Karpas-422 (cell line): ENCODE results near the gene HERC4. TPM values are rescaled to one million over a fixed set of nuclear protein-coding genes. Genes with fewer than 3 reads are reported as not detected.

ENCODE experiments used
- DNase-seq: peaks from one replicate; pipeline ENCODE4 v3.0.0-alpha.2; 2015
- H2AFZ ChIP-seq: fragments of 200-600 bp; sonication (generic); 2 replicates; pipeline ENCODE4 v1.6.1; 2014; ENCODE audit warnings: antibody characterized with exemption, low read length, mixed read lengths
- H3K27ac ChIP-seq: fragments of 200-600 bp; sonication (generic); 2 replicates; pipeline ENCODE4 v1.5.1; 2014; ENCODE audit warnings: mild to moderate bottlenecking, low read length, moderate library complexity
- H3K27me3 ChIP-seq: fragments of 200-600 bp; sonication (generic); 2 replicates; pipeline ENCODE4 v1.6.1; 2014; ENCODE audit warnings: low read length, mixed read lengths
- H3K36me3 ChIP-seq: fragments of 200-600 bp; sonication (generic); 2 replicates; pipeline ENCODE4 v1.6.1; 2014; ENCODE audit warnings: low read length, mixed read lengths; ENCODE audit not compliant: insufficient read depth
- H3K4me1 ChIP-seq: fragments of 200-600 bp; sonication (generic); 2 replicates; pipeline ENCODE4 v1.6.1; 2014; ENCODE audit warnings: mild to moderate bottlenecking, low read length, mixed read lengths
- H3K4me2 ChIP-seq: fragments of 200-600 bp; sonication (generic); 2 replicates; pipeline ENCODE4 v1.6.1; 2014; ENCODE audit warnings: low read length, low read depth, mild to moderate bottlenecking; ENCODE audit not compliant: poor library complexity, severe bottlenecking
- H3K4me3 ChIP-seq: fragments of 200-600 bp; sonication (generic); 2 replicates; pipeline ENCODE4 v1.5.1; 2014; ENCODE audit warnings: mild to moderate bottlenecking, antibody characterized with exemption, low read length, mixed read lengths
- H3K79me2 ChIP-seq: fragments of 200-600 bp; sonication (generic); 2 replicates; pipeline ENCODE4 v1.6.1; 2014; ENCODE audit warnings: mild to moderate bottlenecking, low read length, mixed read lengths
- H3K9ac ChIP-seq: fragments of 200-600 bp; sonication (generic); 2 replicates; pipeline ENCODE4 v1.6.0; 2014; ENCODE audit warnings: low read length
- H3K9me2 ChIP-seq: fragments of 200-600 bp; sonication (generic), shearing (Covaris generic); replicated peaks from 2 replicates; pipeline ENCODE4 v1.6.0; 2014; ENCODE audit warnings: mild to moderate bottlenecking, low read length, moderate library complexity; ENCODE audit not compliant: insufficient read depth
- H3K9me3 ChIP-seq: fragments of 300-700, 200-600 bp; sonication (generic); 2 replicates; pipeline ENCODE4 v1.6.1; 2014; ENCODE audit warnings: low read length, mixed read lengths
- H4K20me1 ChIP-seq: fragments of 200-600 bp; sonication (generic); 2 replicates; pipeline ENCODE4 v1.6.1; 2014; ENCODE audit warnings: mild to moderate bottlenecking, antibody characterized with exemption, low read length, low read depth; ENCODE audit not compliant: insufficient read depth
- total RNA-seq: library from RNA; depleted of rRNA; stranded (reverse); fragments of >200 nt; shearing (Covaris generic); gene quantifications from 2 replicates; pipeline ENCODE4 v1.2.3, GENCODE V29; 2014; ENCODE audit warnings: low replicate concordance

Gene HERC4
- total RNA-seq, 1 experiment from 2014 or later, result 99.9 TPM

GRCh38 chr10:67934336-67934735 is 140.7 kb downstream of the HERC4 start:
- H3K79me2 ChIP-seq, result 0 out of 2 replicates have a peak, but pooled peaks cover 4% of the 10 kb centered on the region
- H3K36me3 ChIP-seq, result peaks cover 31% of the 10 kb centered on the region
- H3K4me2 ChIP-seq, result no peak overlapping the region
- no peaks in the 10 kb centered on the region for H3K4me1 ChIP-seq
- no peaks in the 10 kb centered on the region for H4K20me1 ChIP-seq
- H3K9me2 ChIP-seq, result no peaks in the 10 kb centered on the region
- no peaks in the 10 kb centered on the region for H3K9me3 ChIP-seq
- no peak overlapping the region for H3K27ac ChIP-seq
- H3K9ac ChIP-seq, result no peak overlapping the region
- DNase-seq, result no peak
- H3K4me3 ChIP-seq, result no peak overlapping the region
- H2AFZ ChIP-seq, result no peak overlapping the region
- no peaks in the 10 kb centered on the region for H3K27me3 ChIP-seq

GRCh38 chr10:67933199-67933598 is 141.9 kb downstream of the HERC4 start:
- Histone ChIP-seq H3K4me3 (no peak overlapping the region), H3K27me3 (no peaks in the 10 kb centered on the region), H3K4me2 (no peak overlapping the region), H4K20me1 (no peaks in the 10 kb centered on the region), H3K9me3 (no peaks in the 10 kb centered on the region), H3K27ac (no peak overlapping the region), H3K9me2 (no peaks in the 10 kb centered on the region), H3K9ac (no peak overlapping the region), H3K79me2 (0 out of 2 replicates have a peak, but pooled peaks cover 4% of the 10 kb centered on the region), H2AFZ (no peak overlapping the region), H3K36me3 (peaks cover 28% of the 10 kb centered on the region; the same call in 1 of the 2 replicates), H3K4me1 (no peaks in the 10 kb centered on the region)
- DNase-seq, result no peak

DNA sequence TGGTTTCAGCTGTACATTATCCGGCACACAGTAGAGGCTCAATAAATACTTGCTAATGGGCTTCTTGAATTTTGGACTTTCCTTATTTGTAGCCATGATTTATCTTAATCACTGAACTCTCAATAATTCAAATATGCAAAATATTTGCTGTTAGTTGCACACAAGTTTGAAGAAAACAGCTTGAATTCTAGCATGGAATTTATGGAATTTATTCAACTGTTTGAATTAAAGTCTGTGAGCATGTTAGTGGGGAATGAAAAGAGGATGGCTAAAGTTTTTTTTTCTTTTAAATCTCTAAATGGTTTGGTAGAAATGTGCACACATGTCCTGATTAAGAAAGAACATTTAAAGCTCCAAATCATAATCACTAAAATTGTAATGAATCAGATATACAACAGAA is 148.1 kb downstream of the HERC4 start:
- Histone ChIP-seq H3K4me2 (no peak overlapping the region), H3K36me3 (peaks cover 35% of the 10 kb centered on the region), H3K9me2 (no peaks in the 10 kb centered on the region), H3K4me1 (no peaks in the 10 kb centered on the region), H4K20me1 (no peaks in the 10 kb centered on the region), H3K27ac (no peak overlapping the region), H3K4me3 (no peak overlapping the region), H3K27me3 (no peaks in the 10 kb centered on the region), H2AFZ (no peak overlapping the region), H3K79me2 (no peaks in the 10 kb centered on the region), H3K9ac (no peak overlapping the region), H3K9me3 (no peaks in the 10 kb centered on the region)
- DNase-seq, result no peak

DNA sequence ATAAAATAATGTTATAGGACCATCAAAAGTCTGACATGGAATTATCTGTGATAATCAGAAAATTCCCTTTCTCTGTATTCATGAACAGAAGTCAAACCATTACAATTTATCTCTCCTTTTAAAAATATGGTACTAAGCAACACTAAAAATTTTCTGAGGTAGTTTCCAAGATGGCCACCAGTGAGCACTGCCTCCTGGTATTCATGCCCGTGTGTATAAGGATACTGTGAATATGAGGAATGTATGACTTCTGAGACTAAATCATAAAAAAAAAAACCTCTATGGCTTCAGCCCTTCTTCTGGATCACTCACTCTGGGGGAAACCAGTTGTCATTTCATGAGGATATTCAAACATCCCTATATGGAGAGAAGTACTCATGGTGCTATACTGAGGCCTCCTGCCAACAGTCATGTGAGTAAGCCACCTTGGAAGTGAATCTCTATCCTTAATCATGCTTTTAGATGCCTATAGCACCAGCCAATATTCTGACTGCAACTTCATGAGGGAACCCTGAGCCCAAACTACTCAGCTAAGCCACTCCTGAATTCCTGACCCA is 149.6 kb downstream of the HERC4 start:
- Histone ChIP-seq H3K9me2 (no peaks in the 10 kb centered on the region), H3K36me3 (peaks cover 34% of the 10 kb centered on the region), H3K27ac (no peak overlapping the region), H4K20me1 (no peaks in the 10 kb centered on the region), H3K27me3 (no peaks in the 10 kb centered on the region), H3K4me1 (no peaks in the 10 kb centered on the region), H3K9ac (no peak overlapping the region), H3K9me3 (no peaks in the 10 kb centered on the region), H2AFZ (no peak overlapping the region), H3K4me3 (no peak overlapping the region), H3K4me2 (no peak overlapping the region), H3K79me2 (no peaks in the 10 kb centered on the region)
- DNase-seq, result no peak

DNA sequence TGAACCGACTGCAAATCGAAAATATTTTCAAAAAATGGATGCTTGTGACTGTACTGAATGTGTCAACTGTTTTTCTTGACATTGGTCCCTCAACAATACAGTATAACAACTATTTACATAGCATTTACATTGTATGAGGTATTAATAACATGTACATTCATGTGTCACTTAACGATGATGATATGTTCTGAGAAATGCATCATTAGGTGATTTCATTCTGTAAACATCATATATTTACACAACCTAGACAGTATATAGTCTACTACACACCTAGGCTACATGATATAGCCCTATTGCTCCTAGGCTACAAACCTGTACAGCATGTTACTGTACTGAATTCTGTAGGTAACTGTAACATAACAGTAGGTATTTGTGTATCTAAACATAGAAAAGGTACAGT is 150.9 kb downstream of the HERC4 start:
- Histone ChIP-seq H3K27ac (no peak overlapping the region), H3K79me2 (no peaks in the 10 kb centered on the region), H3K27me3 (no peaks in the 10 kb centered on the region), H3K4me3 (no peak overlapping the region), H3K4me1 (no peaks in the 10 kb centered on the region), H2AFZ (no peak overlapping the region), H3K9me2 (no peaks in the 10 kb centered on the region), H4K20me1 (no peaks in the 10 kb centered on the region), H3K9ac (no peak overlapping the region), H3K36me3 (peaks cover 32% of the 10 kb centered on the region), H3K4me2 (no peak overlapping the region), H3K9me3 (no peaks in the 10 kb centered on the region)
- DNase-seq, result no peak

GRCh38 chr10:67923551-67923950 is 151.5 kb downstream of the HERC4 start:
- Histone ChIP-seq H2AFZ (no peak overlapping the region), H4K20me1 (no peaks in the 10 kb centered on the region), H3K9ac (no peak overlapping the region), H3K27ac (no peak overlapping the region), H3K9me3 (no peaks in the 10 kb centered on the region), H3K4me3 (no peak overlapping the region), H3K4me2 (no peak overlapping the region), H3K4me1 (no peaks in the 10 kb centered on the region), H3K79me2 (no peaks in the 10 kb centered on the region), H3K36me3 (peaks cover 33% of the 10 kb centered on the region), H3K27me3 (no peaks in the 10 kb centered on the region), H3K9me2 (no peaks in the 10 kb centered on the region)
- DNase-seq, result no peak

DNA sequence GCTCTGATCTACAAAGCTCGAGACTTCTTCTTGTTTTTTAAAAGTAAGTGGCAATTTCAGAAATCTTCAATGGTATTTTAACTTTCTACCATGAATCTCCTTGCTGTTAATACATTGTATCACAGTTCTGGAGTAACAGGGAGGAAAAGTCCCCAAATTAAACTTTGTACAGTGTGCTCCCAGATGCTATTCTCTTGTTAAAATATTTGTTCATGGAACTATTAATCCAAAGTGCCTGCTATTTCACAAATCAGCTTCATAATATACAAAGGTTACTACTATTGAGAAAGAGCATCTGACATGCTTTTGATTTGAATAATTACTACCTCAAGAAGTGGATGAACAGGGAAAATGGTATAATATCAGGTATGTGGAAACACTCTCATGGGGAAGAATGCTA is 154.0 kb downstream of the HERC4 start:
- H3K9me3 ChIP-seq, result no peaks in the 10 kb centered on the region
- H3K27ac ChIP-seq, result no peak overlapping the region
- peaks cover 5% of the 10 kb centered on the region; the same call in 1 of the 2 replicates for H3K4me1 ChIP-seq
- H3K9ac ChIP-seq, result no peak overlapping the region
- no peak for DNase-seq
- H3K36me3 ChIP-seq, result peaks cover 35% of the 10 kb centered on the region
- no peak overlapping the region for H2AFZ ChIP-seq
- peaks cover 4% of the 10 kb centered on the region; the same call in 1 of the 2 replicates for H3K79me2 ChIP-seq
- H3K27me3 ChIP-seq, result no peaks in the 10 kb centered on the region
- H4K20me1 ChIP-seq, result no peaks in the 10 kb centered on the region
- no peak overlapping the region for H3K4me2 ChIP-seq
- no peak overlapping the region for H3K4me3 ChIP-seq
- H3K9me2 ChIP-seq, result no peaks in the 10 kb centered on the region

DNA sequence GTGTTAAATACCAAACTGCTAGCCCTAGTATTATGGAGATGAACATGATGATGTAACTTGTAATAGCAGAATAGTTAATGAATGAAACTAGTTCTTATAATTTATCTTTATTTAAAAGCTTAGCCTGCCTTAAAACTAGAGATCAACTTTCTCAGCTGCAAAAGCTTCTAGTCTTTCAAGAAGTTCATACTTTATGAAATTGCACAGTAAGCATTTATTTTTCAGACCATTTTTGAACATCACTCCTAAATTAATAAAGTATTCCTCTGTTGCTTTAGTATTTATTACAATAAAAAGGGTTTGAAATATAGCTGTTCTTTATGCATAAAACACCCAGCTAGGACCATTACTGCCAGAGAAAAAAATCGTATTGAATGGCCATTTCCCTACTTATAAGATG is 157.4 kb downstream of the HERC4 start:
- H3K9me3 ChIP-seq, result no peaks in the 10 kb centered on the region
- no peak overlapping the region for H2AFZ ChIP-seq
- H3K79me2 ChIP-seq, result peaks cover 24% of the 10 kb centered on the region
- no peaks in the 10 kb centered on the region for H3K27me3 ChIP-seq
- H3K4me2 ChIP-seq, result no peak overlapping the region
- H3K36me3 ChIP-seq, result peaks cover 37% of the 10 kb centered on the region
- H3K9ac ChIP-seq, result no peak overlapping the region
- H3K4me1 ChIP-seq, result peaks cover 16% of the 10 kb centered on the region
- DNase-seq, result no peak
- no peaks in the 10 kb centered on the region for H3K9me2 ChIP-seq
- no peaks in the 10 kb centered on the region for H4K20me1 ChIP-seq
- no peak overlapping the region for H3K4me3 ChIP-seq
- no peak overlapping the region for H3K27ac ChIP-seq
